Measurements from ENCODE around the gene FIBCD1.
"Not testable (repeated sequence)": the region's sequence is repeated elsewhere in the genome, so short reads cannot be mapped to it uniquely, and the experiment has no call there.

The FIBCD1 gene

GRCh38 chr9:130973686-130974281 is 34.7 kb upstream of the FIBCD1 start:
- DNase-seq = no peak

GRCh38 chr9:130972957-130973685 is 34.1 kb upstream of the FIBCD1 start:
- no peak for DNase-seq

GRCh38 chr9:130972277-130972956 is 33.4 kb upstream of the FIBCD1 start:
- DNase-seq = no peak

- no peak for DNase-seq
Observed at GRCh38 chr9:130971294-130971849, 32.3 kb upstream of the FIBCD1 start.

- no peak for DNase-seq
Observed at GRCh38 chr9:130970855-130971254, 31.8 kb upstream of the FIBCD1 start.

GRCh38 chr9:130970052-130970451 is 31.0 kb upstream of the FIBCD1 start:
- DNase-seq = no peak

GRCh38 chr9:130965680-130966079 is 26.6 kb upstream of the FIBCD1 start:
- DNase-seq = no peak

- no peak for DNase-seq
Observed at GRCh38 chr9:130963916-130964315, 24.9 kb upstream of the FIBCD1 start.

GRCh38 chr9:130963337-130963908 is 24.4 kb upstream of the FIBCD1 start:
- no peak for DNase-seq

- DNase-seq = no peak
Observed at GRCh38 chr9:130962418-130963316, 23.6 kb upstream of the FIBCD1 start.

- no peak for DNase-seq
Observed at GRCh38 chr9:130961511-130962300, 22.7 kb upstream of the FIBCD1 start.

GRCh38 chr9:130960522-130961378 is 21.7 kb upstream of the FIBCD1 start:
- no peak for DNase-seq

GRCh38 chr9:130959809-130960334 is 20.8 kb upstream of the FIBCD1 start:
- no peak for DNase-seq

- DNase-seq = not testable (repeated sequence)
Observed at GRCh38 chr9:130958564-130958963, 19.5 kb upstream of the FIBCD1 start.

- no peak for DNase-seq
Observed at GRCh38 chr9:130957451-130958203, 18.6 kb upstream of the FIBCD1 start.

GRCh38 chr9:130956636-130957450 is 17.8 kb upstream of the FIBCD1 start:
- no peak for DNase-seq

- DNase-seq = no peak
Observed at GRCh38 chr9:130955947-130956621, 17.0 kb upstream of the FIBCD1 start.

GRCh38 chr9:130954925-130955324 is 15.9 kb upstream of the FIBCD1 start:
- DNase-seq = not testable (repeated sequence)

All from bone marrow (tissue), 2 donors.